ENCODE results near the gene MSH3. TPM values are rescaled to one million over a fixed set of nuclear protein-coding genes. Genes with fewer than 3 reads are reported as not detected.

MSH3 gene
- total RNA-seq, 1 experiment from 2014 or later = 17.2 TPM

- Mint-ChIP-seq H3K27me3 (ENCODE audit: unreplicated experiment) (no peaks in the 10 kb centered on the region), H3K4me3 (ENCODE audit: low read depth, unreplicated experiment) (no peak overlapping the region), H3K4me1 (ENCODE audit: low read depth, unreplicated experiment) (peaks cover 9% of the 10 kb centered on the region), H3K36me3 (ENCODE audit: insufficient read depth, unreplicated experiment) (peaks cover 20% of the 10 kb centered on the region), H3K9me3 (ENCODE audit: low read depth, unreplicated experiment) (no peaks in the 10 kb centered on the region), H3K27ac (ENCODE audit: unreplicated experiment) (peak overlapping the region; percentile 13)
- no peak for DNase-seq
- CTCF ChIA-PET = no interaction called here
- no TSS peak for BruUV-seq (replicated peaks)
- intact Hi-C loops (cut with micrococcal nuclease; ENCODE audit: unreplicated experiment) = no loop called here
- no peak for TF ChIP-seq CTCF (IDR thresholded peaks at IDR 0.05; ENCODE audit: unreplicated experiment)
Measured at GRCh38 chr5:80644900-80645299, 9.6 kb upstream of the MSH3 start.

- no peaks in the 10 kb centered on the region for H3K9me3 Mint-ChIP-seq (ENCODE audit: low read depth, unreplicated experiment)
- no peak overlapping the region for H3K4me3 Mint-ChIP-seq (ENCODE audit: low read depth, unreplicated experiment)
- CTCF ChIA-PET = no interaction called here
- peaks cover 20% of the 10 kb centered on the region for H3K36me3 Mint-ChIP-seq (ENCODE audit: insufficient read depth, unreplicated experiment)
- no peaks in the 10 kb centered on the region for H3K27me3 Mint-ChIP-seq (ENCODE audit: unreplicated experiment)
- H3K4me1 Mint-ChIP-seq (ENCODE audit: low read depth, unreplicated experiment) = peaks cover 9% of the 10 kb centered on the region
- no peak overlapping the region for H3K27ac Mint-ChIP-seq (ENCODE audit: unreplicated experiment)
- TF ChIP-seq CTCF (IDR thresholded peaks at IDR 0.05; ENCODE audit: unreplicated experiment) = no peak
- intact Hi-C loops (cut with micrococcal nuclease; ENCODE audit: unreplicated experiment) = no loop called here
- TSS peak; percentile 7 for BruUV-seq (replicated peaks)
- no peak for DNase-seq
Measured at GRCh38 chr5:80646926-80647325, 7.5 kb upstream of the MSH3 start.

- Mint-ChIP-seq H3K9me3 (ENCODE audit: low read depth, unreplicated experiment) (no peaks in the 10 kb centered on the region), H3K4me1 (ENCODE audit: low read depth, unreplicated experiment) (peaks cover 23% of the 10 kb centered on the region), H3K4me3 (ENCODE audit: low read depth, unreplicated experiment) (peak overlapping the region; percentile 80), H3K27me3 (ENCODE audit: unreplicated experiment) (no peaks in the 10 kb centered on the region), H3K27ac (ENCODE audit: unreplicated experiment) (peak overlapping the region; percentile 17), H3K36me3 (ENCODE audit: insufficient read depth, unreplicated experiment) (peaks cover 31% of the 10 kb centered on the region)
- CTCF ChIA-PET = interaction anchor here (1.2 kb wide), 1 partner anchor 165 kb away, joined by 3 read pairs; no protein-coding TSS in a partner anchor
- BruUV-seq (replicated peaks) = no TSS peak
- intact Hi-C loops (cut with micrococcal nuclease; ENCODE audit: unreplicated experiment) = no loop called here
- peak; percentile 3 for DNase-seq
- no peak for TF ChIP-seq CTCF (IDR thresholded peaks at IDR 0.05; ENCODE audit: unreplicated experiment)
Measured at GRCh38 chr5:80653502-80653901, 950 bp upstream of the MSH3 start.

GRCh38 chr5:80654054-80654390, 430 bp upstream of the MSH3 start:
- CTCF ChIA-PET = interaction anchor here (1.2 to 2.4 kb wide), 3 partner anchors 18 to 173 kb away, joined by 3 to 8 read pairs (median 5); no protein-coding TSS in a partner anchor
- BruUV-seq (replicated peaks) = TSS peak; percentile 80
- no peak for TF ChIP-seq CTCF (IDR thresholded peaks at IDR 0.05; ENCODE audit: unreplicated experiment)
- peak overlapping the region; percentile 80 for H3K4me3 Mint-ChIP-seq (ENCODE audit: low read depth, unreplicated experiment)
- peak; percentile 36 for DNase-seq
- intact Hi-C loops (cut with micrococcal nuclease; ENCODE audit: unreplicated experiment) = loop anchor here (2.0 kb wide), 1 partner anchor 165 kb away; the partner anchor contains the start of gene FAM151B
- H3K27me3 Mint-ChIP-seq (ENCODE audit: unreplicated experiment) = no peaks in the 10 kb centered on the region
- H3K9me3 Mint-ChIP-seq (ENCODE audit: low read depth, unreplicated experiment) = no peaks in the 10 kb centered on the region
- H3K27ac Mint-ChIP-seq (ENCODE audit: unreplicated experiment) = peak overlapping the region; percentile 17
- peaks cover 30% of the 10 kb centered on the region for H3K36me3 Mint-ChIP-seq (ENCODE audit: insufficient read depth, unreplicated experiment)
- peaks cover 23% of the 10 kb centered on the region for H3K4me1 Mint-ChIP-seq (ENCODE audit: low read depth, unreplicated experiment)

Measured in Calu3 (cell line).